Measurements from ENCODE around the gene MRTO4.
A peak's percentile ranks its signal among the peaks of the same experiment; 100 is the strongest.
"Not testable (repeated sequence)": the region's sequence is repeated elsewhere in the genome, so short reads cannot be mapped to it uniquely, and the experiment has no call there.

MRTO4 gene

DNA sequence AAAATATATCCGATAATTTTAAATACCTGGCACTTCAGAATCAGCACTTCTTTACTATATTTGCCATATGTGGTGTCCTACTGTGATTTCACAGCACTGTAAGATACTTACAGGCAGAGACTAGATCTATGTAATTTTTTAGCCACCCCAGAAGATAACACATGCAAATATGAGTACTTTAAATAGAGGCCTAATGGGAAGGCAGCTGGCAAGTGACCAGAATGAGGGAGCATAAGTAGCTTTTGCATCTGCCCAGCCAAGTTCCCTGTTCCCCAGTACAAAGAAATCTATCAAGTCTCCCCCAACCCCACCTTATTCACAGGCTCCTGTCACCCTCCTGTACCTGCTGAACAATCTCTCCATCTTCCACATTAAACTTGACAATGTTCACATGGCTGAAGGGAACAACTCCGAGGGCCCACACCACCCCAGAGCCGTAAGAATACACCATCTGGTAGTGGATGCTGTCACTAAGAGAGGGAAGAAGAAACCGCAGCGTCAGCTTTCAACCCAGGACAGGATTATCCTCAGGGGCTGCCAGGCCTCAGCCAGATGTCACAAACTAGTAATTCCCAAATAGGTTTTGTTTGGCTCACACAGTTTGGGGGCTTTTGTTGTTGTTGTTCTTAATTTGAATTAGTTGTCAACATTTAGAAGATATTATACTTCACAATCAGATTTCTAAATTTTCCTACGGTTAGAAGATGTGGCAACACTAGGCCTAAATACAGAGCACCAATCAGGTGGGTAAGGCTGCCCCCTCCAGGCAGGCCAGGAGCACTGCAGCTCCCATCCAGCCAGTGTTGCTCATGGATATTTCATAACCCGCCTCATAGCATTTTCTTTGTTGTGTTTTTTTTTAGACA, 10.7 kb upstream of the MRTO4 start:
- Mint-ChIP-seq H3K9me3 (no peaks in the 10 kb centered on the region), H3K4me3 (no peak overlapping the region), H3K4me1 (ENCODE audit: low read depth) (no peaks in the 10 kb centered on the region), H3K27ac (peak overlapping the region; percentile 47), H3K36me3 (ENCODE audit: low read depth) (peaks cover 95% of the 10 kb centered on the region), H3K27me3 (no peaks in the 10 kb centered on the region)
- peak; percentile 77 for DNase-seq

GRCh38 chr1:19250629-19251304, 838 bp upstream of the MRTO4 start:
- DNase-seq: peak; percentile 43
- Mint-ChIP-seq H3K9me3 (no peaks in the 10 kb centered on the region), H3K27ac (peak overlapping the region; percentile 99), H3K27me3 (no peaks in the 10 kb centered on the region), H3K4me1 (ENCODE audit: low read depth) (peaks cover 42% of the 10 kb centered on the region), H3K4me3 (peak overlapping the region; percentile 99), H3K36me3 (ENCODE audit: low read depth) (peaks cover 80% of the 10 kb centered on the region)

- Mint-ChIP-seq H3K27ac (peak overlapping the region; percentile 99), H3K27me3 (no peaks in the 10 kb centered on the region), H3K4me1 (ENCODE audit: low read depth) (peaks cover 59% of the 10 kb centered on the region), H3K9me3 (no peaks in the 10 kb centered on the region), H3K4me3 (peak overlapping the region; percentile 99), H3K36me3 (ENCODE audit: low read depth) (peaks cover 95% of the 10 kb centered on the region)
- DNase-seq: no peak
Measured at GRCh38 chr1:19254416-19254815, 2.8 kb downstream of the MRTO4 start.

DNA sequence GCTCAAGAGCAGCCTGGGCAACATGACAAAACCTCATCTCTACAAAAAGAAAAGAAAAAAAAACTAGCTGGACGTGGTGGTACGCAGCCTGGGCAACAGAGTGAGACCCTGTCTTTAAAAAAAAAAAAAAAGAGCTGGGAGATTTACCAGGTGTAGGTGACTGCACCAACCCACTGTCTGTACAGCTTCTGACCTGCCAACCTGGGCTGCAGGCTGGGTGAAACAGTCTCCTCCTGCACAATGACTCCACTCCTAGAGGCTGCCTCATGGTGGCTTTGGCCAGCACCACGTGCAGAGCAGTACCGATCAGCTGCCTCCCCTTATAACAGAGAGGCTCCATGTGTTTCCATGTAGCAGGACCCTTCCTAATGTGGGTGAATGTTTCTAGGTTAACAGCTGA, 3.7 kb downstream of the MRTO4 start:
- Mint-ChIP-seq H3K4me1 (ENCODE audit: low read depth) (peaks cover 56% of the 10 kb centered on the region), H3K27ac (peak overlapping the region; percentile 99), H3K4me3 (no peak overlapping the region), H3K27me3 (no peaks in the 10 kb centered on the region), H3K36me3 (ENCODE audit: low read depth) (peaks cover 98% of the 10 kb centered on the region), H3K9me3 (no peaks in the 10 kb centered on the region)
- no peak for DNase-seq

- Mint-ChIP-seq H3K4me3 (peak overlapping the region; percentile 34), H3K27ac (peak overlapping the region; percentile 93), H3K4me1 (ENCODE audit: low read depth) (peaks cover 50% of the 10 kb centered on the region), H3K36me3 (ENCODE audit: low read depth) (peaks cover 94% of the 10 kb centered on the region)
- H3K9me3 Mint-ChIP-seq, H3K27me3 Mint-ChIP-seq, DNase-seq: not testable (repeated sequence)
Measured at GRCh38 chr1:19256301-19256700, 4.7 kb downstream of the MRTO4 start.

GRCh38 chr1:19257178-19257914, 5.7 kb downstream of the MRTO4 start:
- DNase-seq: no peak
- H3K4me3 Mint-ChIP-seq: peak overlapping the region; percentile 34
- peaks cover 85% of the 10 kb centered on the region for H3K36me3 Mint-ChIP-seq (ENCODE audit: low read depth)
- no peaks in the 10 kb centered on the region for H3K27me3 Mint-ChIP-seq
- H3K27ac Mint-ChIP-seq: peak overlapping the region; percentile 93
- H3K4me1 Mint-ChIP-seq (ENCODE audit: low read depth): peaks cover 50% of the 10 kb centered on the region
- H3K9me3 Mint-ChIP-seq: no peaks in the 10 kb centered on the region

- DNase-seq: no peak
- Mint-ChIP-seq H3K4me3 (no peak overlapping the region), H3K4me1 (ENCODE audit: low read depth) (peaks cover 44% of the 10 kb centered on the region), H3K36me3 (ENCODE audit: low read depth) (peaks cover 76% of the 10 kb centered on the region), H3K27me3 (no peaks in the 10 kb centered on the region), H3K27ac (peak overlapping the region; percentile 93), H3K9me3 (no peaks in the 10 kb centered on the region)
Measured at GRCh38 chr1:19258353-19258752, 6.7 kb downstream of the MRTO4 start.

DNA sequence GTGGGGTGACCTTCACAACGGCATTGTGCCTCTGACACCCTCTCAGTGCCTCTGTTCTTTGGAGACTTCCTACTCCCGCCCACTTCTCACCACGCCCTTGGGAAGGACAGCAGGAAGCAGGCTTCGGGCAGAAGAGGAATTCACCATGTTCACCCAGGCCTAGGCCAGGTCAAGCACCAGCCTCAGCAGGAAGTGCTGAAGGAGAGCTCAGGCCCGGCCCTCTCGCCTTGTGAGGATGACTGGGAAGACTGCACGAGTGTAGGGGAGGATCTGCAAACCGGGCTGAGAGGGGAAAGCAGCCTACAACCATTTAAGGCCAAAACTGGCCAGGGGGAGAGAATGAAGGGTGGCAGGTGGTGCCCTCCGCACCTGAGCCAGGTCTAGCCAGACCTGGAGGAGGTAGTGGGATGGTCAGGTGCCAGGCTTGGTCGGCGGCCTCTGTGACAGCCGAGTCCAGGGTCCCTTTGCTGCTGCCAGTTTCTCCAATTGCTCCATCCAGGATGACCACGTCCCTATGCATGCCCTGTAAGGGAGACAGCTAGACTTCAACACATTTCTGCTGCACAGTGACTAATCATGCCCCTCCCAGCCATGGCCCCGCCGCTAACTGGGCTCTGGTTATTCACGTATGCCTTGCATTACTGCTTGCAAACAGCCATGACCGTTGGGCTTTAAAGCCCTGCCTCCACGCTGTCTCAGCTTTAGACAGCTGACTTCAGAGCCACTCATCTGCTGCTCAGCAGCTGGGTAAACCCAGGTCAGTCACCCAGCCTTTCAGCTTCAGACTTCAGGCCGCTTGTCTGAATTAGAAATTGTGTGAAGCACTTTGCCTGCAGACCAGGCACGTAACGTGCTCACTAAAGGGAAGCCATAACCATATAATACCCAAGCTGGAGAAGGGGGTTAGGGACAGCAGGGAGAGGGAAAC, 8.9 kb downstream of the MRTO4 start:
- Mint-ChIP-seq H3K27me3 (no peaks in the 10 kb centered on the region), H3K36me3 (ENCODE audit: low read depth) (peaks cover 55% of the 10 kb centered on the region), H3K27ac (no peak overlapping the region), H3K4me1 (ENCODE audit: low read depth) (peaks cover 26% of the 10 kb centered on the region), H3K9me3 (no peaks in the 10 kb centered on the region), H3K4me3 (no peak overlapping the region)
- DNase-seq: no peak

GRCh38 chr1:19262047-19262446, 10.4 kb downstream of the MRTO4 start:
- no peak overlapping the region for H3K4me3 Mint-ChIP-seq
- H3K27ac Mint-ChIP-seq: no peak overlapping the region
- DNase-seq: no peak
- H3K36me3 Mint-ChIP-seq (ENCODE audit: low read depth): peaks cover 39% of the 10 kb centered on the region
- H3K4me1 Mint-ChIP-seq (ENCODE audit: low read depth): peaks cover 10% of the 10 kb centered on the region
- H3K9me3 Mint-ChIP-seq: no peaks in the 10 kb centered on the region
- no peaks in the 10 kb centered on the region for H3K27me3 Mint-ChIP-seq

DNA sequence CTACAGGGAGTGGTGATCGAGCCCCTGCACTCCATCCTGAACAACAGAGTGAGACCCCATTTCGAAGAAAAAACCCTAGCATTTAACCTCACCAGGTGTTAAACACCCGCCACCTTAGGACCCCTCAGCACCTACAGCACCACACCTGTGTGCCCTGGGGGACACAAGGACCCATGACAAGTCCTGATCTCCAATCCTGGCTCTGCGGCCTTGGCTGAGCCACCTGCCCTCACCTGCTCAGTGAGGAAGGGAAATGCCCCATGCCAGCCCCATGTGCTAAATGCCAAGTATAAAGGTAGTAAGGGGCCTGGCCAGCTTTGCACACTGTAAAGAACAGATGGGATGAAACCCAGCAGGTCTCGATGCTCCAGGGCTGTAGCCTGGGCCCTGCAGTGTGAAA, 11.1 kb downstream of the MRTO4 start:
- Mint-ChIP-seq H3K27me3 (no peaks in the 10 kb centered on the region), H3K4me1 (ENCODE audit: low read depth) (peaks cover 3% of the 10 kb centered on the region), H3K9me3 (no peaks in the 10 kb centered on the region), H3K4me3 (no peak overlapping the region), H3K27ac (no peak overlapping the region), H3K36me3 (ENCODE audit: low read depth) (peaks cover 32% of the 10 kb centered on the region)
- DNase-seq: no peak

DNA sequence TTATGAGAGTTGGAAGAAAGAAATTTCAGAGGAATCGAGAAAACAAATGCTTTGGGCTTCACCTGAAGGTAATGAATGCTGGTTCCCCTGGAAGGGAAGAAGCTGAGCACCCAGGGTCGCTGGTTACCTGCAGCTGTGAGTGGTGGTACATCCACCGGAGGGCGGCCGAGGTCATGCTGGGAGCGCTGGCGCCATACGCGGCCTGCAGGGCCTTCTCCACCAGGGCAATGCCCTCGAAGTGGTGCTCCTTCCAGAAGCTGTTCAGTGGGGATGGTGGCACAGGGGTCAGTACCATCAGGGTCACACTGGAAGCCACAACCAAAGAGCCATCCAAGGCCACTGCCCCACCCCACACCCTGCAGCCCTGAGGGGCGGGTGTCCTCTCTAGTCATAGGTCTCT, 16.8 kb downstream of the MRTO4 start:
- H3K27ac Mint-ChIP-seq: no peak overlapping the region
- H3K27me3 Mint-ChIP-seq: peaks cover 17% of the 10 kb centered on the region
- H3K4me1 Mint-ChIP-seq (ENCODE audit: low read depth): peaks cover 2% of the 10 kb centered on the region
- peaks cover 2% of the 10 kb centered on the region for H3K36me3 Mint-ChIP-seq (ENCODE audit: low read depth)
- no peak overlapping the region for H3K4me3 Mint-ChIP-seq
- H3K9me3 Mint-ChIP-seq: no peaks in the 10 kb centered on the region
- DNase-seq: no peak

GRCh38 chr1:19269427-19270342, 18.1 kb downstream of the MRTO4 start:
- H3K4me3 Mint-ChIP-seq; H3K36me3 Mint-ChIP-seq (ENCODE audit: low read depth); H3K9me3 Mint-ChIP-seq; H3K4me1 Mint-ChIP-seq (ENCODE audit: low read depth); DNase-seq; H3K27ac Mint-ChIP-seq: not testable (repeated sequence)
- H3K27me3 Mint-ChIP-seq: peaks cover 25% of the 10 kb centered on the region

DNA sequence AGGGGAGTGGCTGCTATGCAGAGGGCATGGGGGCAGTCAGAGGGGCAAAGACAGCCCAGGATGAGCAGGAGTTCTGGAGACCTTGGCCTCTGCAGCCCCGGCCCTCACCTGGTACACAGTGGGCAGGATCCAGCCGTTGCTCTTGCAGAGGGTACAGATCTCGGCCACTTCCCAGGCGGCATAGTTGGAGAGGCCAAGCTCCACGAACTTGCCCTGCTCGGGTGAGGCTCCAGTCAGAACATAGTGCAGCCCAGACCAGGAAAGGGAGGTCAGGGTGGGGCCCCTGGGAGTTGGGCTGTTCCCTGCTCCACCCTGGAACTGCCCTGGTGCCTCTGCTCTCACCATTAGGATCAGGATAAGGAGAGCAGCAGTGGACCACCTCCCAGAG, 18.7 kb downstream of the MRTO4 start:
- peaks cover 25% of the 10 kb centered on the region for H3K27me3 Mint-ChIP-seq
- H3K4me3 Mint-ChIP-seq; H3K27ac Mint-ChIP-seq; DNase-seq; H3K4me1 Mint-ChIP-seq (ENCODE audit: low read depth); H3K9me3 Mint-ChIP-seq; H3K36me3 Mint-ChIP-seq (ENCODE audit: low read depth): not testable (repeated sequence)
